Measurements from ENCODE around the gene COPS8. TPM values are rescaled to one million over a fixed set of nuclear protein-coding genes. Genes with fewer than 3 reads are reported as not detected.

COPS8 gene
- total RNA-seq, 1 donor = 22.4 TPM

- DNase-seq (ENCODE audit: low read depth in 2 of 3, low spot score in 2 of 3) = no peak
Measured at GRCh38 chr2:237064203-237065070, 21.3 kb upstream of the COPS8 start.

- no peak for DNase-seq (ENCODE audit: low read depth in 2 of 3, low spot score in 2 of 3)
Measured at GRCh38 chr2:237065071-237065377, 20.7 kb upstream of the COPS8 start.

- no peak for DNase-seq (ENCODE audit: low read depth in 2 of 3, low spot score in 2 of 3)
Measured at GRCh38 chr2:237066396-237066795, 19.3 kb upstream of the COPS8 start.

- DNase-seq (ENCODE audit: low read depth in 2 of 3, low spot score in 2 of 3) = no peak
Measured at GRCh38 chr2:237068005-237068576, 17.6 kb upstream of the COPS8 start.

- DNase-seq (ENCODE audit: low read depth in 2 of 3, low spot score in 2 of 3) = peak; percentile 34 to 58 (median 57)
Measured at GRCh38 chr2:237072067-237072931, 13.4 kb upstream of the COPS8 start.

- DNase-seq (ENCODE audit: low read depth in 2 of 3, low spot score in 2 of 3) = no peak
Measured at GRCh38 chr2:237073552-237073951, 12.1 kb upstream of the COPS8 start.

GRCh38 chr2:237074211-237074993 lies 11.3 kb upstream of the COPS8 start:
- DNase-seq (ENCODE audit: low read depth in 2 of 3, low spot score in 2 of 3) = no peak

- DNase-seq (ENCODE audit: low read depth in 2 of 3, low spot score in 2 of 3) = no peak
Measured at GRCh38 chr2:237075749-237076599, 9.7 kb upstream of the COPS8 start.

GRCh38 chr2:237081596-237081995 lies 4.1 kb upstream of the COPS8 start:
- DNase-seq (ENCODE audit: low read depth in 2 of 3, low spot score in 2 of 3) = no peak

- DNase-seq (ENCODE audit: low read depth in 2 of 3, low spot score in 2 of 3) = no peak
Measured at GRCh38 chr2:237083026-237083425, 2.7 kb upstream of the COPS8 start.

- no peak for DNase-seq (ENCODE audit: low read depth in 2 of 3, low spot score in 2 of 3)
Measured at GRCh38 chr2:237084444-237084843, 1.2 kb upstream of the COPS8 start.

- DNase-seq (ENCODE audit: low read depth in 2 of 3, low spot score in 2 of 3) = no peak
Measured at GRCh38 chr2:237090906-237091305, 5.2 kb downstream of the COPS8 start.

GRCh38 chr2:237091779-237092436 lies 6.2 kb downstream of the COPS8 start:
- DNase-seq (ENCODE audit: low read depth in 2 of 3, low spot score in 2 of 3) = no peak

- DNase-seq (ENCODE audit: low read depth in 2 of 3, low spot score in 2 of 3) = no peak
Measured at GRCh38 chr2:237092506-237092905, 6.8 kb downstream of the COPS8 start.

- no peak for DNase-seq (ENCODE audit: low read depth in 2 of 3, low spot score in 2 of 3)
Measured at GRCh38 chr2:237092920-237093781, 7.5 kb downstream of the COPS8 start.

- no peak for DNase-seq (ENCODE audit: low read depth in 2 of 3, low spot score in 2 of 3)
Measured at GRCh38 chr2:237096201-237096600, 10.5 kb downstream of the COPS8 start.

- no peak for DNase-seq (ENCODE audit: low read depth in 2 of 3, low spot score in 2 of 3)
Measured at GRCh38 chr2:237096911-237097310, 11.2 kb downstream of the COPS8 start.

GRCh38 chr2:237097326-237097910 lies 11.7 kb downstream of the COPS8 start:
- no peak for DNase-seq (ENCODE audit: low read depth in 2 of 3, low spot score in 2 of 3)

All from hematopoietic multipotent progenitor cell (in vitro differentiated cells).